GM20431 (cell line): Measurements from ENCODE around the gene CYP3A5.

Experiments
- in situ Hi-C: fragments of 300-500 bp; cut with MseI, MboI; formaldehyde crosslinking; loops from one replicate; pipeline ENCODE4 v1.15.0; 2020; ENCODE audit warnings: low sequenced_read_pairs; ENCODE audit not compliant: unreplicated experiment

The CYP3A5 gene

DNA sequence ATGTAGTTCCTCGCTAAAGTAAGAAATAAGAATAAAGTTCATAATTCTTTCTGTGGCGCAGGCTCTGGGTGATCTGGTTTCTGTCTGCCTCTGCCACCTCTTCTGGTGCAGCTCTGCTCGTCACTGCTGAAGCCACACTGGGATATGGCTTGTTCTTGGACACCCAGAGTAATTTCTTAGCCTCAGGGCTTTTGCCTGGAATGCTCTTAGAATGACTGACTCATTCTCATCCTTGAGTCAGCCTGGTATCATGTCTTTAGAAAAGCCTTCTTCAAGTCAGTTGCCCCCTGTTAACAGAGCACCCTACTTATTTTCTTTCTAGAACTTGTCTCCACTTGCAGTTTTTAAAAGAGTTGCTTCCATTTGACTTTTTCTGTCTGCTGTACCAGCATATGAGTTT is 61.1 kb downstream of the CYP3A5 start:
- in situ Hi-C loops = no loop called here

DNA sequence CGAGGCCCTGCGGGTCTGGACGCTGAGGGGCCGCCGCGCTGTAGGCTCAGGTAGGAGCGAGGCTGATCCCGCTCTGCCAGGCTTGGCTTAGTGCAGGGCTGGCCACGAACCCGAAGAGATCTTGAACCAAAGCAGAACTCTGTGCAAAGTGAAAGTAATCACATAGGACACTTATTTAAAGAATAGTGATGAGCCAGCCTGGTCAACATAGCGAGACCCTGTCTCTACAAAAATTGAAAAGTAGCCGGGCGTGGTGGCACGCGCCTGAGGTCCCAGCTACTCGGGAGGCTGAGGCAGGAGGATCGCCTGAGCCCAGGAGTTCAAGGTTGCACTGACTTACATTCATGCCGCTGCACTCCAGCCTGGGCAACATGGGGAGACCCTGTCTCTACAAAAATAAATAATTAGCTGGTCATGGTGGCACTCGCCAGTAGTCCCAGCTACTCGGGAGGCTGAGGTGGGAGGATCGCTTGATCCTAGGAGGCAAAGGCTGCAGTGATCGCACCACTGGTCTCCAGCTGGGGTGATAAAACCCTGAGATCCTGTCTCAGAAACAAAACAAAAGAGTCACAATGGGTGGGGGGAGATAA is 62.5 kb downstream of the CYP3A5 start:
- in situ Hi-C loops = no loop called here

DNA sequence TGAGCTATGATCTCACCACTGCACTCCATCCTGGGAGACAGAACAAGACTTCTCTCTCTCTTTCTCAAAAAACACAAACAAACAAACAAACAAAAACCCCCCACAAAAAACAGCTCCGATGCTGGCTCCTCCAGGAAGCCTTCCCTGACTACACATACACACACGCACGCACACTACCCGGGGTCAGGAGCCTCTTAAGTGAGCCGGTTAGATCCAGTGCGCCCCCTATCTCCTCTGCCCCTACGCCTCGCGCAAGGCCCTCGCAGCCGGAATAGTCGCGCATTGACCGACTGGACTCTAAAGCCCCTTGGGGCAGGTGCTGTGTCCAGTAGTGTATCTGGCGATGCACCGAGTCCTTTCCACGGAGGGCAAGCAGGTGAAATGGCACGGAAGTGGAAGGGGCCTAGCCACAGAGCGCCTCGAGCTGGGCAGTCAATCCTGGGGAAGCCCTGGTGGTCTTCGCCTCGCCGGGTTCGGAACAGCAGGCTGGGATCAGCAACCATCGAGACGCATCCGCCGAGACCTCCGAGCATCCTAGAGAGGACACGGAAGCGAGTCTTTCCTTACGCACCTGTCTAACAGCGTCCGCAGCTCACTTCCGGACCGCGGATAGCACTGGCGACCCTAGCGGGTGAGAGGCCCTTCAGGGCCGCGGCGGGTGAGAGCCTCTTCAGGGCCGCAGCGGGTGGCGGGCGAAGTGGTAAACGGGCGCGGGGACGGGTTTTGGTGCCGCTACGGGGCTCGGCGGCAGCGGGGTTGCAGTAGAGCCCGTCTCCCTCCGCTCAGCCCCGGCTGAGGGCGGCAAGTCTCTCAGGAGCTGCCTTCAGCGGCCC is 63.2 kb downstream of the CYP3A5 start, which contains the start of gene ZSCAN25:
ZSCAN25 (plus strand) TSS at position 588 of the 833 bp plus-strand sequence. CDS start 2,661 bp downstream, outside the sequence.
- in situ Hi-C loops = no loop called here

DNA sequence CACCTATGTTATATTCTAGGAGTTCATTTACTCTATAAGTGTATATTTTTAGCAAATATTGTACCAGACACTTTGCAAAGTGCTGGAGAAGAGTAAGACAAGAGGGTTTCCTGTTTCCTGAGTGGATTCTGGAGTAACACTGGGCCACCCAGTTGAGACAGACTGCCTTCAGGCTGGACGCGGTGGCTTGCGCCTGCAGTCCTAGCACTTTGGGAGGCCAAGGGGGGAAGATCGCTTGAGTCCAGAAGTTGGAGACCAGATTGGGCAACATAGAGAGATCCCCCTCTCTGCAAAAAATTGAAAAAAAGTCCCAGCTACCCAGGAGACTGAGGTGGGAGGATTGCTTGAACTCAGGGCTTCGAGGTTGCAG is 63.8 kb downstream of the CYP3A5 start:
- in situ Hi-C loops = no loop called here

DNA sequence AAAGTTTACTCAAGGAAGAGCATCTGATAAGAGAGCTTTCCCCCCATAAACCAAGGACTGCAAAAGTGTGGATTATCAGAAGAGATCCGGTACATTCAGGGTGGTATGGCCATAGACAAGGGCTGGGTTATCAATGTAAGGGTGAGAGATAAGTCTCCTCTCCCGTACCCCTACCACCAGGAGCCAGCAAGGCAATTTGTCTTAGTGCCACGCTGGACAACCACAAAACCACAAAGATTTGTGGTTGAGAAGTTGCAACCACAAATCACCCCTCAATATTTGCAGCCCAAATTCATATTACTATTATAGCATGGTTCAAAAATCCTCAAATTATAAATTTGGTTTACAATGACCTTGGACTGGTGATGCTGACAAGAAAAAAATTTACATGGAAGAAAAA is 65.3 kb downstream of the CYP3A5 start:
- in situ Hi-C loops = no loop called here

DNA sequence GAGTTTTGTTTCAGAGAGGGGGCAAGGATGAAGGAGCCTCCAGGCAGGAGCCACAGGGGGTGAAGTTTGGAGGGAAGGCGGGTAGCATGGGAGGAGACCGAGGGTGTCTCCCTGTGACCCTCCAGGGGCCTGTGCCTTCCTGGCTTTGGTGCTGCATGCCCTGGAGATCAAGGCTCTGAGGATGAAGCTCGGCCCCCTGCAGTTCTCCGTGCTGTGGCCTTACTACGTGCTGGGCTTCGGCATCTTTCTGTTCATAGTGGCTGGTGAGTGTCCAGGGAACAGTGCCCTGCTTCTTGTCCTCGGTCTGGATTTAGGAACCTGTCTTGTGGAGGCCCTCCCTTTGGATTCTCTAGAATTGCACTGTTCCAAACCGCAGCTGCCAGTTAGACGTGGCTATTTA is 72.2 kb downstream of the CYP3A5 start:
- in situ Hi-C loops = no loop called here

DNA sequence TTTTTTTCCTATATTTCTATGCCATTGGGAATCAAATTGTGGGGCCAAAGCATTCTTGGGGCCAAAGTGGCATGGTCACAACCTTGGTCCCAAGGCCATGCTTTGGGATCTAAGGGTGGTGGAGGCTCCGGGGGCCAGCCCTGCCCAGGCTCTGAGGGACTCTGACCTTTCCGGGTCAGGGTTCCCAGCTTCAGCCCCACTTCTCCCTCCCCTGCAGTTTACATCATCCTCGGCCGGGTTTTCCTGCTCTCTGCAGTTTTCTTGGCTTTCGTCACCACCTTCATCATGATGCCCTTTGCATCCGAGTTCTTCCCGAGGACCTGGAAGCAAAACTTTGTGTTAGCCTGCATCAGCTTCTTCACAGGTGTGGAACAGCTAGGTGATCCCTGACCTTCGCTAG is 73.3 kb downstream of the CYP3A5 start:
- in situ Hi-C loops = no loop called here

DNA sequence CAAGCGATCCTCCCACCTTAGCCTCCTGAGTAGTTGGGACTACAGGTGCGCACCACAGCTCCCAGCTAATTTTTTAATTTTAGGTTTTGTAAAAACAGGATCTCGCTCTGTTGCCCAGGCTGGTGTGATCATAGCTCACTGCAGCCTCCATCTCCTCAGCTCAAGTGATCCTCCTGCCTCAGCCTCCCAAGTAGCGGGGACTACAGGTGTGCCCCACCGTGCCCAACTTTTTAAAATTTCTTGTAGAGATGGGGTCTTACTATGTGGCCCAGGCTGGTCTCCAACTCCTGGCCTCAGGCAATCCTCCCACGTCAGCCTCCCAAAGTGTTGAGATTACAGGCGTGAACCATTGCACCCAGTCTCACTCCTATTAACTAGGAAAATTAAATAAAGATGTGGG is 74.3 kb downstream of the CYP3A5 start:
- in situ Hi-C loops = no loop called here

DNA sequence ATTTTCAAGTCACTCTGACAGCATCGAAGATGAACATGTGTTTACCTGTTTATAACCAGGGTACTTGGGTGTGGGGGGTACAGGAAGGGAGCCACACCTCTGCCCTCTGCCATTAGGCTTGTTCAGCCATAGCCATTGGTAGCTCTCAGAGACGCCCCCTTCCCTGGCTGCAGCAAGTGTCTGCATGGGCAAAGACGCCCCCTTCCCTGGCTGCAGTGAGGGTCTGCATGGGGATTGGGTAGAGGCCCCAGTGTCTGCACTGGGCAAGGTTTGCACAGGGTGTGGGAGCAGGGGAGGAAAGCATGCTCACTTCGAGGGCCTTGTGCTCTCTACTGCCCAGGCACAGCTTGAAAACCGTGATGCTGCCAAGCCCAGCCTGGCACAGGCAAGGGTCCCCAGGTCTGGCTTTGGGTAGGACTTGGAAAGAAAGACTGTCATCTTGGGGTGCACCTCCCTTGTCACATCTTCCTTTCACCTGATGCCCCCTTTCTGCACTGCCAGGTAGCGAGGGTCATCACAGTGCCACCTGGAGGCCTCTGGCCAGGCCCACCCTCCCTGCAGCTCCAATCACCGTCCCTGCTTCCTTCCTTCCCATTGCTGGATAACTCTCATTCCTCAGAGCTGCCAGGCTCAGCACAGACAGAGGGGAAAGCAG is 78.0 kb downstream of the CYP3A5 start:
- in situ Hi-C loops = no loop called here

DNA sequence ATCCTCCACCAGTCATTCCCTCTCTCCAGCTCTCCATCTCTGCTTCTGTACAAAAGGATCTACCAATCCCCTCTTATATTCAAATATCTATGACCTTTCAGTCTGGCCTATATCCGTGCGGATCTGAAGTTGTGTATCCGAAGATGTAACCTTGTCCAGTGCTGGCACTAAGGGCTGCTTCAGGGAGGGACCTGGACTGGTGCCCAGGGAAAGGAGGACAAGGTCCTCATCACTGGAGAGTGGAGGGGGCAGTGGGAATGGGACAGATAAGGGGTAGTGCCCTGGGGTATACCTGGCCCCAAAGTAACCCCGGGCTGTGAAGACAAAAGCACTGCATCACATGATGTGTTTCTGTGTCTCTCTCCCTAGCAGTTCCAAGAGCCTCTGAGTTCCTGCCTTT is 80.0 kb downstream of the CYP3A5 start:
- in situ Hi-C loops = no loop called here
